Stimulated activated CD8-positive, alpha-beta memory T cell treated with anti-CD3 and anti-CD28 coated beads, Interleukin-4, amount 100 ng/mL, for 4 hours (primary cell): ENCODE results near the gene PZP.
"Not testable (repeated sequence)": the region's sequence is repeated elsewhere in the genome, so short reads cannot be mapped to it uniquely, and the experiment has no call there.

Experiments used
- DNase-seq, 2 donors: peaks; one replicate each; pipeline ENCODE4 v3.0.0-alpha.2; 2020; ENCODE audit warnings: low read depth in 2 of 2, low spot score in 1 of 2

PZP gene

GRCh38 chr12:9184276-9184675 is 23.9 kb downstream of the PZP start:
- DNase-seq = no peak

GRCh38 chr12:9180810-9181209 is 27.4 kb downstream of the PZP start:
- no peak for DNase-seq

- no peak for DNase-seq
These were observed 28.4 kb downstream of the PZP start for GRCh38 chr12:9179781-9180180.

GRCh38 chr12:9169979-9170634 is 38.1 kb downstream of the PZP start:
- no peak for DNase-seq

GRCh38 chr12:9167345-9167744 is 40.9 kb downstream of the PZP start:
- DNase-seq = not testable (repeated sequence)

- no peak for DNase-seq
These were observed 44.8 kb downstream of the PZP start for GRCh38 chr12:9163392-9163791.

GRCh38 chr12:9156119-9156518 is 52.1 kb downstream of the PZP start:
- DNase-seq = no peak

GRCh38 chr12:9149372-9149771 is 58.8 kb downstream of the PZP start:
- DNase-seq = no peak

GRCh38 chr12:9148926-9149325 is 59.3 kb downstream of the PZP start:
- DNase-seq = no peak

- no peak for DNase-seq
These were observed 60.7 kb downstream of the PZP start for GRCh38 chr12:9147461-9147860.

GRCh38 chr12:9144730-9145106 is 63.5 kb downstream of the PZP start:
- no peak for DNase-seq

- DNase-seq = no peak
These were observed 64.1 kb downstream of the PZP start for GRCh38 chr12:9143929-9144729.

- no peak for DNase-seq
These were observed 65.1 kb downstream of the PZP start for GRCh38 chr12:9143137-9143536.

- not testable (repeated sequence) for DNase-seq
These were observed 68.5 kb downstream of the PZP start for GRCh38 chr12:9139588-9140290.

- DNase-seq = no peak
These were observed 72.3 kb downstream of the PZP start for GRCh38 chr12:9135903-9136310.

GRCh38 chr12:9134981-9135628 is 73.1 kb downstream of the PZP start:
- no peak for DNase-seq

GRCh38 chr12:9133216-9133916 is 74.8 kb downstream of the PZP start:
- no peak for DNase-seq

- DNase-seq = no peak
These were observed 76.1 kb downstream of the PZP start for GRCh38 chr12:9132008-9132535.

GRCh38 chr12:9130244-9130643 is 78.0 kb downstream of the PZP start:
- no peak for DNase-seq

GRCh38 chr12:9127936-9128663 is 80.1 kb downstream of the PZP start:
- DNase-seq = no peak
